ENCODE data around the gene GUCA2A.
A peak's percentile ranks its signal among the peaks of the same experiment; 100 is the strongest.

GRCh38 chr1:42146626-42147320, 17.8 kb downstream of the GUCA2A start:
- TF ChIP-seq CTCF (IDR thresholded peaks at IDR 0.05; ENCODE audit: insufficient read depth, low read depth, low read length) (peak; percentile 77), EZH2 (IDR thresholded peaks at IDR 0.05; ENCODE audit: insufficient read depth, low read length) (no peak)

All from astrocyte (in vitro differentiated cells and primary cell).